Muscle layer of duodenum (tissue), 2 donors: Measurements from ENCODE around the gene CPB2.

Source experiments
- H3K27ac ChIP-seq: one replicate; pipeline ENCODE4 v1.7.0; 2013; ENCODE audit warnings: mild to moderate bottlenecking, low read length
- H3K27me3 ChIP-seq: one replicate; pipeline ENCODE4 v1.7.0; 2013; ENCODE audit warnings: low read depth, mild to moderate bottlenecking, control low read depth, low read length
- H3K36me3 ChIP-seq, 2 donors: one replicate each; pipeline ENCODE4 v1.7.0; 2013; ENCODE audit warnings: low read length in 2 of 2, control low read depth in 1 of 2, mild to moderate bottlenecking in 1 of 2; ENCODE audit not compliant: insufficient read depth in 2 of 2, control insufficient read depth in 1 of 2
- H3K4me1 ChIP-seq, 2 donors: one replicate each; pipeline ENCODE4 v1.7.0; 2013; ENCODE audit warnings: low read length in 2 of 2, mild to moderate bottlenecking in 2 of 2, control low read depth in 1 of 2, moderate library complexity in 1 of 2; ENCODE audit not compliant: insufficient read depth in 2 of 2, control insufficient read depth in 1 of 2
- H3K4me3 ChIP-seq, 2 donors: one replicate each; pipeline ENCODE4 v1.7.0; 2013; ENCODE audit warnings: low read length in 2 of 2, low read depth in 1 of 2, mild to moderate bottlenecking in 1 of 2
- H3K9me3 ChIP-seq, 2 donors: one replicate each; pipeline ENCODE4 v1.7.0; 2013; ENCODE audit warnings: low read length in 2 of 2, control low read depth in 1 of 2, mild to moderate bottlenecking in 1 of 2; ENCODE audit not compliant: control insufficient read depth in 1 of 2
- donor health status: healthy.

The CPB2 gene

GRCh38 chr13:46126056-46126455 is 21.2 kb upstream of the CPB2 start:
- Histone ChIP-seq H3K27ac (no peak overlapping the region), H3K4me1 (no peaks in the 10 kb centered on the region), H3K9me3 (no peaks in the 10 kb centered on the region), H3K4me3 (no peak overlapping the region), H3K27me3 (no peaks in the 10 kb centered on the region), H3K36me3 (no peaks in the 10 kb centered on the region)

GRCh38 chr13:46124967-46125933 is 20.4 kb upstream of the CPB2 start:
- Histone ChIP-seq H3K27ac (no peak overlapping the region), H3K27me3 (no peaks in the 10 kb centered on the region)

DNA sequence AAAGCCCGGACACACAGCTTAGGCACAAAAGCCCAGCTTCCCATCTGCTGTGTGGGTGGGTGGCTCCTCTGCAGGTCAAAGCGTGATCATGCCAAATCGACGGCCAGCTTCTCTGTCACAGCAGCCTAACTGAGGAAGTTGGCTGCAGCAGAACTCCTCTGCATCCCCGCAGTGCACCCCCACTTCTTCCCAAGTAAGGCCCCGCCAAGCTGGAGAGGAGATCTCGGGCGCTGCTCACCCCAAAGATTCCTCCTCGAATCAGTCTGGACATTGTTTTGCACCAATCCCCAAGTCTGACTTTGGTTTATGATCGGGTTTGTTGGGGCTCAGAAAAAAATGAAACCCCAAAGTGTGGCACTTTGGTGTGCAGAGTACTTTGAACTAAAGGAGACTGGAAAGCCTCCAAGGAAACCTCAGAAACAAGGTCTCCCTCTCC is 19.7 kb upstream of the CPB2 start:
- Histone ChIP-seq H3K4me1 (no peaks in the 10 kb centered on the region), H3K9me3 (no peaks in the 10 kb centered on the region), H3K27me3 (no peaks in the 10 kb centered on the region), H3K36me3 (no peaks in the 10 kb centered on the region), H3K27ac (no peak overlapping the region), H3K4me3 (no peak overlapping the region)

More at GRCh38 chr13:46124967-46125933, 20.4 kb upstream of the CPB2 start:
- H3K36me3 ChIP-seq: no peaks in the 10 kb centered on the region
- no peaks in the 10 kb centered on the region for H3K4me1 ChIP-seq
- no peaks in the 10 kb centered on the region for H3K9me3 ChIP-seq
- no peak overlapping the region for H3K4me3 ChIP-seq

DNA sequence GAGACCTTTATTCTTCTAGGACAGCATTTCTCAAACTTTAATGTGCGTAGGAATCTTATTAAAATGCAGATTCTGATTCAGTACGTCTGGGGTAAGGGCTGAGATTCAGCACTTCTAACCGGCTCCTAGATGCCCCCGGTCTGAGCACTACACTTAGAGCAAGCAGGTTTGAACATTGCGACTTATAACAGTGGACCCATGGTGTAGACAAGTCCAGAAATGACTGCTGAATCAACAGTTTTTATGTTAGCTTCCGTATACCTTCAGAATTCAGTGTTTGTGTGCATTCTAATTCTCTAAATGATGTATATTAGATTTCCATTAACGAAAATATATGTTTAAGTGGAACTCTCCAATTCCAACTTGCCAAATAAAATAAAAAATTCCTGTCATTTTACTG is 17.5 kb upstream of the CPB2 start:
- no peaks in the 10 kb centered on the region for H3K4me1 ChIP-seq
- H3K36me3 ChIP-seq: no peaks in the 10 kb centered on the region
- H3K27ac ChIP-seq: no peak overlapping the region
- no peak overlapping the region for H3K4me3 ChIP-seq
- H3K27me3 ChIP-seq: no peaks in the 10 kb centered on the region
- H3K9me3 ChIP-seq: no peaks in the 10 kb centered on the region

DNA sequence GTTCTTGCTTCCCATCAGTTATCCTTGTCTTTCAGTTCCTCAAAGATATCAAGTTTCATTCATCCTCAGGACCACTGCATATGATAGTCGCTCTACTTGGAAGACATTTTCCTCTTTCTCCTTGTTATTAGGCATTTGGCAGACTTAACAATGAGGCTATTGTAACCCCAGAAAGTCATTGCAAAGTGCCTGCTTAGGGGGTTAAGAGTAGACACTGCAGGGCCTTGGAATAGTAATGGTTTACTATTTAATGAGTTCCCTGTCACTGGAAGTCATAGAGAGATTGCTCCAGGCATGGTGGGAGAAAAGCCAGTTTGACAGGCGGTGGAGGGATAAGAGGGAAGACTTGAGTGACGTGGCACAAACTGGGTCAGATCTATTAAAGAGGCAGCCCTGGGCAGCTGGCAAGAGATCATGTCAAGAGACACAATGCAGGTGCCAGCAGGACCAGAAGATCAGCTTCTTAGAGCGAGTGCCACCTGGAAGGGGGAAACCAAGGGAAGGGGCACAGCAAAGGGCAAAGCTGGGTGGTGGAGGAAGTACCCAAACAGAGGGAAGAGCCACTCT is 16.8 kb upstream of the CPB2 start:
- Histone ChIP-seq H3K27me3 (no peaks in the 10 kb centered on the region), H3K4me1 (no peaks in the 10 kb centered on the region), H3K36me3 (no peaks in the 10 kb centered on the region), H3K4me3 (no peak overlapping the region), H3K27ac (no peak overlapping the region), H3K9me3 (no peaks in the 10 kb centered on the region)

DNA sequence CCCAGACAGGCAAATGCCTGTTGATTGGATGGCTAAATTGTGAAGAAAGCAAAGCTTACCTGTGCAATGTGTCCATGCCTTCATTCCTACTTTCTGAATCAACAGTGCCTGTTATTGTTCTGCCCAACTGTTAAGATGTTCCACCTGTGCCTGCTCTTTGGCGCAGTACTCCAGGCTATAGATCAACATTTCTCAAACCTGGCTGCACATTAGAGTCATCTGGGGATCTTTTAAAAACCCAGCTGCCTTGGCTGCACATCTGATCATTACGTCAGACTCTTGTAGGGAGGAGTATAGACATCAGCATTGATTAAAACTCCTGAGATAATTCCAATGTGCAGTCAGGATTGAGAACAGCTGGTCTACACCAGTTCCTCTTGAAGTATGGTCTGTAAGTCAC is 16.2 kb upstream of the CPB2 start:
- Histone ChIP-seq H3K27ac (no peak overlapping the region), H3K9me3 (no peaks in the 10 kb centered on the region), H3K4me3 (no peak overlapping the region), H3K36me3 (no peaks in the 10 kb centered on the region), H3K27me3 (no peaks in the 10 kb centered on the region), H3K4me1 (no peaks in the 10 kb centered on the region)

DNA sequence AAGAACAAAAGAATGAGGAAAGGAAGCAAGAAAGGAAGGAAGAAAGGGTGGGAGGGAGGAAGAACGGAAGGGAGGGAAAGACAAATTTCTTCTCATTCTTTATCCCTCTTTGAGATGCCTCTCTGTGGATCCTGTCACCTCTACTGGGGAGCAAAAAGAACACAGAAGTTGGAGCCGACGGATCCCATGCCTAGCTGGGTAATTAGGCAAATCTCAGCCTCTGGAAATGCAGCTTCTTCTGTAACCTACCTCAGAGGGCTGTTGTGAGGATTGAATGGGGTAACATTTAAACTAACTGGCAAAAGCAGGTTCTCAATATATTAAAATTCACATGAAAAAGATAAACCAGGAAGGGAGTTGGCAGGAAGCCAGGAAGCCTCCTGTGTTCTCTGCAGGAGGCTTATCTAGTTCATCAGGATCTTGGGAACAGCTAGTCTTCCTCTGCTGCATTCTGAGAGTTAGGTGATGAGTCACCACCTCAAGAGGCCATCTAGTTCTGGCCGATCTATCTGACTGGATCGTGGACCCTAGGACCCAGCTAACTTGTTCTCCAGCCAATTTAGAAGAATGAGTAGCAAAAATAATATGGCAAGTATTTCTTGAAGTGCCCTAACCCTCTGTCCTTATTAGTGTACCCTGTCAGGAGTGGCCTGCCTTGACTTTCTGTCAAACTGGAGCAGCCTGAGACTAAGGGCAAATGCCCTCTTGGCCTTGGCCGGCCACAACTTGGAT is 15.2 kb upstream of the CPB2 start:
- Histone ChIP-seq H3K27ac (no peak overlapping the region), H3K9me3 (no peaks in the 10 kb centered on the region), H3K27me3 (no peaks in the 10 kb centered on the region)

GRCh38 chr13:46116653-46117502 is 12.0 kb upstream of the CPB2 start:
- Histone ChIP-seq H3K4me1 (no peaks in the 10 kb centered on the region), H3K27me3 (no peaks in the 10 kb centered on the region), H3K4me3 (no peak overlapping the region), H3K27ac (no peak overlapping the region), H3K36me3 (no peaks in the 10 kb centered on the region), H3K9me3 (no peaks in the 10 kb centered on the region)

More for the DNA sequence above, 15.2 kb upstream of the CPB2 start:
- Histone ChIP-seq H3K36me3 (no peaks in the 10 kb centered on the region), H3K4me3 (no peak overlapping the region), H3K4me1 (no peaks in the 10 kb centered on the region)

GRCh38 chr13:46114613-46115012 is 9.8 kb upstream of the CPB2 start:
- no peaks in the 10 kb centered on the region for H3K36me3 ChIP-seq

GRCh38 chr13:46113596-46113995 is 8.8 kb upstream of the CPB2 start:
- H3K4me1 ChIP-seq: no peaks in the 10 kb centered on the region
- H3K27me3 ChIP-seq: no peaks in the 10 kb centered on the region
- H3K36me3 ChIP-seq: no peaks in the 10 kb centered on the region
- H3K27ac ChIP-seq: no peak overlapping the region
- H3K9me3 ChIP-seq: no peaks in the 10 kb centered on the region
- no peak overlapping the region for H3K4me3 ChIP-seq

More at GRCh38 chr13:46114613-46115012, 9.8 kb upstream of the CPB2 start:
- H3K4me1 ChIP-seq: no peaks in the 10 kb centered on the region
- H3K27me3 ChIP-seq: no peaks in the 10 kb centered on the region
- no peak overlapping the region for H3K27ac ChIP-seq
- H3K4me3 ChIP-seq: no peak overlapping the region
- H3K9me3 ChIP-seq: no peaks in the 10 kb centered on the region
